Measurements from ENCODE around the gene LAMA2. TPM values are rescaled to one million over a fixed set of nuclear protein-coding genes. Genes with fewer than 3 reads are reported as not detected.

The LAMA2 gene
- total RNA-seq, 2 donors from 2014 or later = 3.6 to 7.5 TPM

DNA sequence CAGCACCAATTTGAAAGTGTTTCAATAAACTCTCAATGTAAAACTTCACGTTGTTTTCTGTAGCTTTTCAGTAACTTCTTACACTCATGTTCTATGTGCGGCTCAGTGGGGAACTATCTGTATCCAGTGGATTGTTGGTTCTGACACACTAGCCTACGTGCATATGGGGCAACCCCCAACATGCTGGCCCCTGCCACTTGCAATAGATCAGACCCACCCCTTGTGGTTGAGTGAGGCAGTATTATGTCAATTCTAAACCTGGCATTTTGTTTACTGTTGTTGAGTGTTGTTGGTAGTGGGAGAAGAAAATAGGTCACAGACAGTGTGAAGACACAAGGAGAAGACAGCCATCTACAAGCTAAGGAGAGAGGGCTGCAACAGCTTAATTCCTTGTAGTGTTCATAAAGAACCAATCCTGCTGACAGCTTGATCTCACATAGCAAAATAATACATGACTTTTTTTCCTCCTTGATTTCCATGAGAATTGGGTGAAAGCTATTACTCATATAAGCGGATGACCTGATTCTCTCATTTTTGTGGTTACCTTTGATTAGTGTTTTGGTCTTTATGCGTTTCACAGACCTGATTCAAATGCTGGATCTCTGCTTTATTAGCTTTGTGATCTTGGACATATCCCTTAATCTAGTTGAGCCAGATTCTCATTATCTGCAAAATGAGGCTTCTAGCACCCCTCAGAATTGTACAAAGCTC is 320.4 kb downstream of the LAMA2 start:
- Histone ChIP-seq H3K27me3 (no peaks in the 10 kb centered on the region), H3K9me3 (no peaks in the 10 kb centered on the region), H3K27ac (no peak overlapping the region), H3K9ac (ENCODE audit: low read depth in 2 of 2, low read length in 2 of 2) (no peak overlapping the region), H3K36me3 (no peaks in the 10 kb centered on the region), H3K4me1 (no peaks in the 10 kb centered on the region), H3K4me3 (no peak overlapping the region)
- intact Hi-C loops (cut with DNase I) = no loop called here
- TF ChIP-seq, protein P1, sequence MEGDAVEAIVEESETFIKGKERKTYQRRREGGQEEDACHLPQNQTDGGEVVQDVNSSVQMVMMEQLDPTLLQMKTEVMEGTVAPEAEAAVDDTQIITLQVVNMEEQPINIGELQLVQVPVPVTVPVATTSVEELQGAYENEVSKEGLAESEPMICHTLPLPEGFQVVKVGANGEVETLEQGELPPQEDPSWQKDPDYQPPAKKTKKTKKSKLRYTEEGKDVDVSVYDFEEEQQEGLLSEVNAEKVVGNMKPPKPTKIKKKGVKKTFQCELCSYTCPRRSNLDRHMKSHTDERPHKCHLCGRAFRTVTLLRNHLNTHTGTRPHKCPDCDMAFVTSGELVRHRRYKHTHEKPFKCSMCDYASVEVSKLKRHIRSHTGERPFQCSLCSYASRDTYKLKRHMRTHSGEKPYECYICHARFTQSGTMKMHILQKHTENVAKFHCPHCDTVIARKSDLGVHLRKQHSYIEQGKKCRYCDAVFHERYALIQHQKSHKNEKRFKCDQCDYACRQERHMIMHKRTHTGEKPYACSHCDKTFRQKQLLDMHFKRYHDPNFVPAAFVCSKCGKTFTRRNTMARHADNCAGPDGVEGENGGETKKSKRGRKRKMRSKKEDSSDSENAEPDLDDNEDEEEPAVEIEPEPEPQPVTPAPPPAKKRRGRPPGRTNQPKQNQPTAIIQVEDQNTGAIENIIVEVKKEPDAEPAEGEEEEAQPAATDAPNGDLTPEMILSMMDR (IDR thresholded peaks at IDR 0.05) = no peak
- DNase-seq = no peak

DNA sequence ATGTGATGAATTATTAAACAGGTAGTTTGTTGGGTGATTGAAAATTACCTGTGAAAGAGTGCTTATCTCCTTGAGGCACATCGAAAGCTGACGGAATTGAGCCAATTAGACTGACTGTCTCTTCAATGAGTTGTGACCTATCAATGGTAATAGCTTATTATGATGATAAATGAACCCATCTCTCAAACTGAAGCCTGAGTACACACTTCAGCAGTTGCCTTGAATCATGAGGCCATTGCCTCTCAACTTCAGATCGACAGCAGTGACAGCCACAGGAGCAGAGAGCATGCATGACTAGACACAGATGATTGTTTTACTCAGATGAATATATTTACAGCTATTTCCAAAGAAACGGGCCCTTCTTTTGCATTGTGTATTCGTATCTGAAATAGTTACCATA is 323.9 kb downstream of the LAMA2 start:
- TF ChIP-seq, protein P1 (IDR thresholded peaks at IDR 0.05) = no peak
- no peaks in the 10 kb centered on the region for H3K27me3 ChIP-seq
- no peak for DNase-seq
- H3K9me3 ChIP-seq = no peaks in the 10 kb centered on the region
- H3K9ac ChIP-seq (ENCODE audit: low read depth in 2 of 2, low read length in 2 of 2) = no peak overlapping the region
- intact Hi-C loops (cut with DNase I) = no loop called here
- H3K4me1 ChIP-seq = no peaks in the 10 kb centered on the region
- H3K27ac ChIP-seq = no peak overlapping the region
- H3K36me3 ChIP-seq = no peaks in the 10 kb centered on the region
- H3K4me3 ChIP-seq = no peak overlapping the region

DNA sequence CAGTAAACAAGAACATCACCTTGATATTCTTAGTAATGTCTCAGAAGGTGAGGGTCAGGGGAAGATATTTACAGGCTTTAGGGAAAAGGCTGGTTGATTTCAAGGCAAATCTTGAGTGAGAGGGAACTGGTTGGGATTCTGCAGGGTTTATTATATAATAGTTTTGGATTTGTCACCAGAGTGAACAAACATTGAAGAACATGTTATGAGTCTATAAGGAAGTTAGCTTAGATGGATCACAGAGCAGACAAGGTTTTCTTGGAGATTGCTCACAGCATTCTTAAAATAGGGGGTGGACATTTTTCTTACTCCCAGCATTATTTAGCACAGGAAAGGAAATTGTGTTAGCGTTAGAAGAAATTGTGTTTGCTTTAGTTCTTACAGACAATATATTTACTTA is 324.9 kb downstream of the LAMA2 start:
- intact Hi-C loops (cut with DNase I) = no loop called here
- H3K9ac ChIP-seq (ENCODE audit: low read depth in 2 of 2, low read length in 2 of 2) = no peak overlapping the region
- H3K4me3 ChIP-seq = no peak overlapping the region
- H3K27me3 ChIP-seq = no peaks in the 10 kb centered on the region
- TF ChIP-seq, protein P1 (IDR thresholded peaks at IDR 0.05) = no peak
- no peak for DNase-seq
- H3K4me1 ChIP-seq = no peaks in the 10 kb centered on the region
- no peak overlapping the region for H3K27ac ChIP-seq
- no peaks in the 10 kb centered on the region for H3K36me3 ChIP-seq
- no peaks in the 10 kb centered on the region for H3K9me3 ChIP-seq

DNA sequence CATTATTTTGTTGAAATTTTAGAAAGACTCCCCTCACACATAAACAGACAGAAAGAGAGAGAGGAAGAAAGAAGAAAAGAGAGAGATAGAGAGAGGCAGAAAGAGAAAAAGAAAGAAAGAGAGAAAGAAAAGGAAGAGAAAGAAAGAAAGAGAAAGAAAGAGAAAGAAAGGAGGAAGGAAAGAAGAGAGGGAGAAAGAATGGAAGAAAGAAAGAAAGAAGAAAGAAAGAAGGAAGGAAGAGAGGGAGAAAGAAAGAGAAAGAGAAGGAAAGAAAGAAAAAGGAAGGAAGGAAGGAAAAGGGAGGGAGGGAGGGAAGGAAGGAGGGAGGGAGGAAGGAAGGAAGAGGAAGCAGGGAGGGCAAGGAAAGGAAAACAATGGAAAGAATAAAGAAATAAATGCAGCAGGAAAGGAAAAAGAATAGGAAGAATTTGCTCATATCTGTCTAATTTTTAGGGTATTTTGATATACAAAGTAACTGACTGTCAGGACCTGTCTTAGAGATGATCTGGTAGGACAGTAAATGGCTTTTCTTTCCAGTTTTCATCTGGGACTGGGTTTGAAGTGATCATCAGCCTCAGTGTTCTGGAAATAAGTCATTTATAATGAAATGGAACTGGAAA is 325.6 kb downstream of the LAMA2 start:
- H3K27me3 ChIP-seq = no peaks in the 10 kb centered on the region
- no peak overlapping the region for H3K9ac ChIP-seq (ENCODE audit: low read depth in 2 of 2, low read length in 2 of 2)
- H3K4me3 ChIP-seq = no peak overlapping the region
- no peak for DNase-seq
- TF ChIP-seq, protein P1 (IDR thresholded peaks at IDR 0.05) = no peak
- no peaks in the 10 kb centered on the region for H3K36me3 ChIP-seq
- H3K4me1 ChIP-seq = no peaks in the 10 kb centered on the region
- H3K27ac ChIP-seq = no peak overlapping the region
- H3K9me3 ChIP-seq = no peaks in the 10 kb centered on the region
- intact Hi-C loops (cut with DNase I) = no loop called here

DNA sequence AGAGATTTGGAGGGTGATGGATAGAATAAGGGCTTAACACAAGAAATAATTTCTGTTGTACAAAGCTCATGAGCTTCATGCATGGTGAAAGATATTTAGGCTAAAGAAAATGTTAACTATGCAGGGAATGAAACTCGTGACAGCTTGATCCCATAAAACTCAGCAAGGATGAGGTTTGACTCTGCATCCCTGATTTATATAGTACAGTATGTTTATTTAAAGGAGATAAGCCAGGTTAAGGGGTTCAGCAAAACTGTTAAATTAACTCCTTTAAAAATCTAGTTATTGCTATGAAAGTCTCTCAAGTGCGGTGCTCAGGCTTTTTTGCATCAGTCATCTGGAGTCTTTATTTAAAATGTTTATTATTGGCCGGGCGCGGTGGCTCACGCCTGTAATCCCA is 326.4 kb downstream of the LAMA2 start:
- Histone ChIP-seq H3K36me3 (no peaks in the 10 kb centered on the region), H3K27ac (no peak overlapping the region), H3K4me1 (no peaks in the 10 kb centered on the region), H3K9ac (ENCODE audit: low read depth in 2 of 2, low read length in 2 of 2) (no peak overlapping the region), H3K9me3 (no peaks in the 10 kb centered on the region), H3K27me3 (no peaks in the 10 kb centered on the region), H3K4me3 (no peak overlapping the region)
- intact Hi-C loops (cut with DNase I) = no loop called here
- TF ChIP-seq, protein P1 (IDR thresholded peaks at IDR 0.05) = no peak
- DNase-seq = no peak

Data from colonic mucosa (tissue), 4 donors.